Adrenal gland (tissue), 5 donors: ENCODE data around the gene ARHGAP6.

ENCODE experiments used
- POLR2A ChIP-seq, 2 donors: fragments of 450-650 bp; IDR thresholded peaks; one replicate each; pipeline ENCODE4 v1.6.1; 2017; ENCODE audit warnings: antibody characterized with exemption in 2 of 2, mild to moderate bottlenecking in 2 of 2, moderate library complexity in 1 of 2
- TF ChIP-seq, protein P1 (sequence below), 6 experiments: fragments of 450-650 bp in 4 of 6; fragments of 200-600 bp in 2 of 6; sonication (generic) in 1 of 6; IDR thresholded peaks; 1 replicate in 5 of 6; 2 replicates in 1 of 6; pipeline versions ENCODE4 v1.5.1 to v1.8.0; 2016 to 2021; ENCODE audit warnings: antibody characterized with exemption in 6 of 6, mild to moderate bottlenecking in 2 of 6, moderate library complexity in 1 of 6
- donor health status: DM: no; HTN: no; CAD: no.

GRCh38 chrX:11484290-11484689 lies 181.4 kb downstream of the ARHGAP6 start:
- TF ChIP-seq, protein P1, sequence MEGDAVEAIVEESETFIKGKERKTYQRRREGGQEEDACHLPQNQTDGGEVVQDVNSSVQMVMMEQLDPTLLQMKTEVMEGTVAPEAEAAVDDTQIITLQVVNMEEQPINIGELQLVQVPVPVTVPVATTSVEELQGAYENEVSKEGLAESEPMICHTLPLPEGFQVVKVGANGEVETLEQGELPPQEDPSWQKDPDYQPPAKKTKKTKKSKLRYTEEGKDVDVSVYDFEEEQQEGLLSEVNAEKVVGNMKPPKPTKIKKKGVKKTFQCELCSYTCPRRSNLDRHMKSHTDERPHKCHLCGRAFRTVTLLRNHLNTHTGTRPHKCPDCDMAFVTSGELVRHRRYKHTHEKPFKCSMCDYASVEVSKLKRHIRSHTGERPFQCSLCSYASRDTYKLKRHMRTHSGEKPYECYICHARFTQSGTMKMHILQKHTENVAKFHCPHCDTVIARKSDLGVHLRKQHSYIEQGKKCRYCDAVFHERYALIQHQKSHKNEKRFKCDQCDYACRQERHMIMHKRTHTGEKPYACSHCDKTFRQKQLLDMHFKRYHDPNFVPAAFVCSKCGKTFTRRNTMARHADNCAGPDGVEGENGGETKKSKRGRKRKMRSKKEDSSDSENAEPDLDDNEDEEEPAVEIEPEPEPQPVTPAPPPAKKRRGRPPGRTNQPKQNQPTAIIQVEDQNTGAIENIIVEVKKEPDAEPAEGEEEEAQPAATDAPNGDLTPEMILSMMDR (IDR thresholded peaks at IDR 0.05) = no peak
- TF ChIP-seq POLR2A (IDR thresholded peaks at IDR 0.05) = no peak
